GM12891 (cell line): ENCODE measurements around the gene STARD9.
"Not testable (repeated sequence)": the region's sequence is repeated elsewhere in the genome, so short reads cannot be mapped to it uniquely, and the experiment has no call there.

Source experiments
- DNase-seq: peaks from one replicate; pipeline ENCODE4 v3.0.0; 2011; ENCODE audit warnings: low spot score; ENCODE audit not compliant: insufficient read length
- FAIRE-seq: peaks from 2 replicates; lab custom pipeline; 2011; peaks lifted over from hg19 to GRCh38; lab: Jason Lieb, UNC
- PAX5 ChIP-seq: IDR thresholded peaks from 2 replicates; pipeline ENCODE4 v1.6.1; 2011; ENCODE audit warnings: low read length, moderate library complexity, mild to moderate bottlenecking; ENCODE audit not compliant: insufficient read depth, severe bottlenecking
- POLR2A ChIP-seq: IDR thresholded peaks from 2 replicates; pipeline ENCODE4 v1.6.1; 2011; ENCODE audit warnings: low read depth, low read length, control low read depth
- POLR2AphosphoS5 ChIP-seq: IDR thresholded peaks from 2 replicates; pipeline ENCODE4 v1.6.1; 2011; ENCODE audit warnings: low read depth, low read length, control low read depth
- POU2F2 ChIP-seq: IDR thresholded peaks from 2 replicates; pipeline ENCODE4 v1.6.1; 2011; ENCODE audit warnings: low read depth, mild to moderate bottlenecking, control low read depth, low read length, moderate library complexity
- SPI1 ChIP-seq: IDR thresholded peaks from 2 replicates; pipeline ENCODE4 v1.6.1; 2011; ENCODE audit warnings: low read depth, low read length, control low read depth
- TAF1 ChIP-seq: IDR thresholded peaks from 2 replicates; pipeline ENCODE4 v1.6.1; 2011; ENCODE audit warnings: low read depth, low read length, control low read depth

Gene STARD9

DNA sequence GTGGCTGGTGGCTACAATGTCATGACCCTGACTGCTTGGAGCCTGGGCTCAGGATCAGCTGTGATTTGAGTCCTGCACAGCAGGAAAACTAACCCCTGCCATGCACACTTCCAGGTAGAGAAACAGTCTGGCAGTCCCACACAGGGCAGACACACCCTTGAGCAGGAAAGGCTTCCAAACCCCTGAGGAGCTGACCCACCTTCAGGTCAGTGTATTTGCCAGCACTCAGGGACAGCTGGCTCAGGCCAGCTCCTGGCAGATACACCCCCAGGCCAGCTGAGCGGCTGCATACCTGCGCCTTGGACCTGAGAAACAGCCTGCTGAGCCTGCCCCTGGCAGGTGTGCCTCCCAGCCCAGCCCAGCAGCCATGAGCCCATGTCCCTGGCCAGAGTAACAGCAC, 183.7 kb downstream of the STARD9 start:
- DNase-seq, result no peak
- FAIRE-seq, result no peak
- TF ChIP-seq POU2F2, result no peak
- TF ChIP-seq TAF1, result no peak
- no peak for TF ChIP-seq POLR2AphosphoS5
- no peak for TF ChIP-seq SPI1
- no peak for TF ChIP-seq PAX5
- no peak for TF ChIP-seq POLR2A

DNA sequence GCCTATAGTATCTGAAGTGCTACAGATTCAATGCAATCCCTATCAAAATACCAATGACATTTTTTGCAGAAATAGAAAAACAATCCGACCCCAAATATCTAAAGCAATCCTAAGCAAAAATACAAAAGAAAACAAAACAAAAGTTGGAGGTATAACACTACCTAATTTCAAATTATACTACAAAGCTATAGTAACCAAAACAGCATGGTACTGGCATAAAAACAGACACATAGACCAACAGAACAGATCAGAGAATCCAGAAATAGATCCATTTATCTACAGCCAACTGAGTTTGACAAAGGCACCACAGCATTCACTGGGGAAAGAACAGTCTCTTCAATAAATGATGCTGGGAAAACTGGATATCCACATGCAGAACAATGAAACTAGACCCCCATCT, 185.4 kb downstream of the STARD9 start:
- FAIRE-seq (no peak), DNase-seq (no peak)
- TF ChIP-seq SPI1, result no peak
- no peak for TF ChIP-seq POU2F2
- TF ChIP-seq POLR2AphosphoS5, result no peak
- no peak for TF ChIP-seq TAF1
- no peak for TF ChIP-seq PAX5
- no peak for TF ChIP-seq POLR2A

DNA sequence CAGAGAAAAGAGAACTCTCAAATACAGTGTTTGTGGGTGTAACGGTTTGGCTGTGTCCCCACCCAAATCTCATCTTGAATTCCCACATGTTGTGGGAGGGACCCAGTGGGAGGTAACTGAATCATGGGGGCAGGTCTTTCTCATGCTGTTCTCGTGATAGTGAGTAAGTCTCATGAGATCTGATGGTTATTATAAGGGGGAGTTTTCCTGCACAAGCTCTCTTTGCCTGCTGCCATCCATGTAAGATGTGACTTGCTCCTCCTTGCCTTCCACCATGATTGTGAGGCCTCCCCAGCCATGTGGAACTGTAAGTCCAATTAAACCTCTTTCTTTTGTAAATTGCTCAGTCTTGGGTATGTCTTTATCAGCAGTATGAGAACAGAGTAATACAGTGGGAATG, 186.4 kb downstream of the STARD9 start:
- DNase-seq, FAIRE-seq: not testable (repeated sequence)

DNA sequence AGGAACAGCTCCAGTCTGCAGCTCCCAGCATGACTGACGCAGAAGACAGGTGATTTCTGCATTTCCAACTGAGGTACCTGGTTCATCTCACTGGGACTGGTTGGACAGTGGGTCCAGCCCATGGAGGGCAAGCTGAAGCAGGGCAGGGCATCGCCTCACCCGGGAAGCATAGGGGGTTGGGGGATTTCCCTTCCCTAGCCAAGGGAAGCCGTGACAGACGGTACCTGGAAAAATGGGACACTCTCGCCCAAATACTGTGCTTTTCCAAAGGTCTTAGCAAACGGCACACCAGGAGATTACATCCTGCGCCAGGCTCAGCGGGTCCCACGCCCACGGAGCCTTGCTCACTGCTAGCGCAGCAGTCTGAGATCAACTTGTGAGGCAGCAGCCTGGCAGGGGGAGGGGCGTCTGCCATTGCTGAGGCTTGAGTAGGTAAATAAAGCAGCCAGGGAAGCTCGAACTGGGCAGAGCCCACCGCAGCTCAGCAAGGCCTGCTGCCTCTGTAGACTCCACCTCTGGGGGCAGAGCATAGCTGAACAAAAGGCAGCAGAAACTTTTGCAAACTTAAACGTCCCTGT, 188.8 kb downstream of the STARD9 start:
- FAIRE-seq, DNase-seq: not testable (repeated sequence)

DNA sequence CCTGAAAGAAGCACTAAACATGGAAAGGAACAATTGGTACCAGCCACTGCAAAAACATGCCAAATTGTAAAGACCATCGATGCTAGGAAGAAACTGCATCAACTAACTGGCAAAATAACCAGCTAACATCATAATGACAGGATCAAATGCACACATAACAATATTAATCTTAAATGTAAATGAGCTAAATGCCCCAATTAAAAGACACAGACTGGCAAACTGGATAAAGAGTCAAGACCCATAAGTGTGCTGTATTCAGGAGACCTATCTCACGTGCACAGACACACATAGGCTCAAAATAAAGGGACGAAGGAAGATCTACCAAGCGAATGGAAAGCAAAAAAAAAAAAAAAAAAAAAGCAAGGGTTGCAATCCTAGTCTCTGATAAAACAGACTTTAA, 190.7 kb downstream of the STARD9 start:
- not testable (repeated sequence) for FAIRE-seq, DNase-seq
